HCT116 (cell line): ENCODE data around the gene KIF26B. TPM values are rescaled to one million over a fixed set of nuclear protein-coding genes. Genes with fewer than 3 reads are reported as not detected.

Source experiments
- ATAC-seq: fragments of 200-7000 bp; cut with Tn5 transposase; 2 replicates; pipeline ENCODE4 v1.9.1; 2020; ENCODE audit warnings: mild to moderate bottlenecking, moderate library complexity
- BruUV-seq: library from RNA; stranded (reverse); fragments of 400-500 nt; replicated peaks from 2 replicates; lab custom pipeline; 2021; lab: Mats Ljungman, UMichigan
- CTCF ChIA-PET: fragments of 300-600 bp; sonication (Branson Sonifier 250); formaldehyde crosslinking; loops from one replicate; lab custom pipeline; 2021; ENCODE audit warnings: antibody characterized with exemption; lab: Charles Lee
- POLR2A ChIA-PET: fragments of 300-600, 350-600 bp; sonication (Branson Sonifier 250); formaldehyde crosslinking; loops from one replicate; lab custom pipeline; 2021; ENCODE audit warnings: antibody characterized with exemption; lab: Charles Lee
- RAD21 ChIA-PET, 2 experiments: fragments of 300-600 bp; sonication (Branson Sonifier 250); formaldehyde crosslinking; loops; one replicate each; lab custom pipeline; 2023; ENCODE audit warnings: low total read pairs in 2 of 2; ENCODE audit not compliant: uncharacterized antibody in 2 of 2, unreplicated experiment in 2 of 2, low non-redundant PET in 1 of 2; lab: Charles Lee
- DNase-seq: peaks from one replicate; pipeline ENCODE4 v3.0.0-alpha.2; 2010; ENCODE audit warnings: low read depth, low spot score
- H2AFZ ChIP-seq: fragments of 200-600 bp; shearing (Covaris generic), sonication (generic); 2 replicates; pipeline ENCODE4 v1.6.1; 2017; ENCODE audit warnings: low read depth, mixed run types, mixed read lengths, antibody characterized with exemption, low read length; ENCODE audit not compliant: poor library complexity, severe bottlenecking
- H3K27ac ChIP-seq: 2 replicates; pipeline ENCODE4 v1.5.1; 2012; ENCODE audit warnings: low read depth, low read length
- H3K27me3 ChIP-seq: fragments of 200-600 bp; sonication (generic); 2 replicates; pipeline ENCODE4 v1.6.1; 2016; ENCODE audit warnings: mixed run types, low read length, mixed read lengths; ENCODE audit not compliant: insufficient read depth
- H3K36me3 ChIP-seq, 2 experiments: fragments of 200-500 bp in 1 of 2; fragments of 200-600 bp in 1 of 2; sonication (Bioruptor generic) in 1 of 2; sonication (generic) in 1 of 2; 2 replicates each; pipeline versions ENCODE4 v1.5.1 to v1.6.1; 2014 to 2016; ENCODE audit warnings: low read length in 2 of 2, inconsistent platforms in 1 of 2, mixed read lengths in 1 of 2, mixed run types in 1 of 2; ENCODE audit not compliant: insufficient read depth in 2 of 2, control insufficient read depth in 1 of 2
- H3K4me1 ChIP-seq, 2 experiments: fragments of 200-600 bp in 1 of 2; sonication (generic) in 1 of 2; 2 replicates each; pipeline versions ENCODE4 v1.5.1 to v1.6.1; 2012 to 2017; ENCODE audit warnings: low read length in 2 of 2, inconsistent platforms in 1 of 2, mild to moderate bottlenecking in 1 of 2, mixed read lengths in 1 of 2, mixed run types in 1 of 2, moderate library complexity in 1 of 2; ENCODE audit not compliant: insufficient read depth in 2 of 2, control insufficient read depth in 1 of 2
- H3K4me2 ChIP-seq: fragments of 200-600 bp; sonication (generic); 2 replicates; pipeline ENCODE4 v1.6.1; 2017; ENCODE audit warnings: mixed run types, low read length, mixed read lengths
- H3K4me3 ChIP-seq, 2 experiments: fragments of 200-600 bp in 1 of 2; sonication (generic) in 1 of 2; replicated peaks in 1 of 2; 2 replicates each; pipeline ENCODE4 v1.5.1; 2011 to 2016; ENCODE audit warnings: low read length in 2 of 2, control low read depth in 1 of 2, low read depth in 1 of 2, mild to moderate bottlenecking in 1 of 2, mixed read lengths in 1 of 2, mixed run types in 1 of 2
- H3K79me2 ChIP-seq: fragments of 200-600 bp; sonication (generic); 2 replicates; pipeline ENCODE4 v1.6.1; 2017; ENCODE audit warnings: mild to moderate bottlenecking, mixed run types, low read length, moderate library complexity, mixed read lengths; ENCODE audit not compliant: insufficient read depth
- H3K9ac ChIP-seq: fragments of 200-600 bp; sonication (generic); 2 replicates; pipeline ENCODE4 v1.6.1; 2016; ENCODE audit warnings: low read length, mixed read lengths
- H3K9me2 ChIP-seq: fragments of 200-600 bp; sonication (generic), shearing (Covaris generic); 2 replicates; pipeline ENCODE4 v1.6.1; 2017; ENCODE audit warnings: mixed run types, mild to moderate bottlenecking, moderate library complexity; ENCODE audit not compliant: insufficient read depth
- H3K9me3 ChIP-seq, 2 experiments: fragments of 200-500 bp in 1 of 2; fragments of 200-600 bp in 1 of 2; sonication (Bioruptor generic) in 1 of 2; sonication (generic) in 1 of 2; 2 replicates each; pipeline ENCODE4 v1.6.1; 2014 to 2017; ENCODE audit warnings: low read length in 2 of 2, mixed read lengths in 2 of 2, inconsistent platforms in 1 of 2, low read depth in 1 of 2, mild to moderate bottlenecking in 1 of 2, mixed run types in 1 of 2, moderate library complexity in 1 of 2; ENCODE audit not compliant: control insufficient read depth in 1 of 2, insufficient read depth in 1 of 2
- H4K20me1 ChIP-seq: fragments of 200-600 bp; sonication (generic), shearing (Covaris generic); 2 replicates; pipeline ENCODE4 v1.6.1; 2017; ENCODE audit warnings: mixed run types, mild to moderate bottlenecking, moderate library complexity; ENCODE audit not compliant: insufficient read depth
- ATF3 ChIP-seq: IDR thresholded peaks from 2 replicates; pipeline ENCODE4 v1.6.1; 2012
- CTCF ChIP-seq, 3 experiments: fragments of 200-600 bp in 1 of 3; sonication (generic) in 1 of 3; IDR thresholded peaks in 2 of 3; conservative IDR thresholded peaks in 1 of 3; 2 replicates each; pipeline ENCODE4 v1.5.1; 2012 to 2017; ENCODE audit warnings: low read depth in 2 of 3, low read length in 2 of 3, antibody characterized with exemption in 1 of 3, borderline replicate concordance in 1 of 3, control low read depth in 1 of 3, mild to moderate bottlenecking in 1 of 3, mixed read lengths in 1 of 3, mixed run types in 1 of 3, moderate library complexity in 1 of 3; ENCODE audit not compliant: insufficient read depth in 1 of 3
- EZH2 ChIP-seq: fragments of 200-600 bp; sonication (generic); IDR thresholded peaks from 2 replicates; pipeline ENCODE4 v1.6.1; 2017; ENCODE audit warnings: antibody characterized with exemption, mixed run types
- EZH2phosphoT487 ChIP-seq: fragments of 200-600 bp; IDR thresholded peaks from 2 replicates; pipeline ENCODE4 v1.6.1; 2018; ENCODE audit warnings: antibody characterized with exemption, borderline replicate concordance
- FOSL1 ChIP-seq: IDR thresholded peaks from 2 replicates; pipeline ENCODE4 v1.6.1; 2012; ENCODE audit warnings: low read depth
- JUND ChIP-seq: IDR thresholded peaks from 2 replicates; pipeline ENCODE4 v1.6.1; 2012
- POLR2AphosphoS5 ChIP-seq: IDR thresholded peaks from 2 replicates; pipeline ENCODE4 v1.6.1; 2011; ENCODE audit warnings: mild to moderate bottlenecking, low read depth, low read length, moderate library complexity
- RAD21 ChIP-seq: IDR thresholded peaks from 2 replicates; pipeline ENCODE4 v1.6.1; 2012; ENCODE audit warnings: low read depth, mild to moderate bottlenecking
- SP1 ChIP-seq: IDR thresholded peaks from 2 replicates; pipeline ENCODE4 v1.6.1; 2012; ENCODE audit warnings: low read depth
- SRF ChIP-seq: IDR thresholded peaks from 2 replicates; pipeline ENCODE4 v1.6.1; 2012; ENCODE audit warnings: low read depth
- TCF7L2 ChIP-seq: IDR thresholded peaks from 2 replicates; pipeline ENCODE4 v1.7.0; 2011; ENCODE audit warnings: borderline replicate concordance, inconsistent platforms; ENCODE audit not compliant: insufficient read depth, insufficient read length; ENCODE audit errors: extremely low read depth
- ZBTB33 ChIP-seq: IDR thresholded peaks from 2 replicates; pipeline ENCODE4 v1.6.1; 2011; ENCODE audit warnings: mild to moderate bottlenecking, low read length, moderate library complexity; ENCODE audit not compliant: insufficient replicate concordance; ENCODE audit errors: extremely low read depth
- ZFX ChIP-seq: fragments of 450-650 bp; IDR thresholded peaks from 2 replicates; pipeline ENCODE4 v1.6.1; 2017
- ZNF274 ChIP-seq: fragments of 200-500 bp; sonication (Bioruptor generic); IDR thresholded peaks from 2 replicates; pipeline ENCODE4 v1.6.1; 2014; ENCODE audit warnings: mild to moderate bottlenecking, low read depth, low read length, inconsistent platforms
- intact Hi-C: fragments of 100-400 bp; cut with micrococcal nuclease; formaldehyde crosslinking; loops from 2 replicates; pipeline ENCODE4 v1.10.0; 2022
- total RNA-seq: library from RNA; stranded (reverse); gene quantifications from one replicate; pipeline ENCODE4 v1.2.1, GENCODE V29; 2021; ENCODE audit not compliant: unreplicated experiment

The KIF26B gene
- total RNA-seq, 1 experiment from 2014 or later = 0.49 TPM

GRCh38 chr1:245404527-245404926, 249.7 kb downstream of the KIF26B start:
- ATAC-seq (no peak), DNase-seq (no peak)
- no peak for TF ChIP-seq ATF3
- no peak for TF ChIP-seq SRF
- no peak for TF ChIP-seq ZBTB33
- TF ChIP-seq ZFX = no peak
- no peak for TF ChIP-seq POLR2AphosphoS5
- no peak for TF ChIP-seq FOSL1
- TF ChIP-seq ZNF274 = no peak
- TF ChIP-seq EZH2 = no peak
- TF ChIP-seq RAD21 = no peak
- no peak for TF ChIP-seq EZH2phosphoT487
- TF ChIP-seq TCF7L2 = no peak
- no peak for TF ChIP-seq CTCF (IDR thresholded peaks at IDR 0.05 in 2 of 3, conservative IDR thresholded peaks at IDR 0.05 in 1 of 3; ENCODE audit: borderline replicate concordance in 1 of 3, insufficient read depth in 1 of 3, low read depth in 2 of 3, low read length in 2 of 3)
- TF ChIP-seq JUND = no peak
- no peak for TF ChIP-seq SP1
- H3K9me2 ChIP-seq = no peaks in the 10 kb centered on the region
- peaks cover 21% of the 10 kb centered on the region for H3K27me3 ChIP-seq
- CTCF ChIA-PET = no interaction called here
- BruUV-seq = no TSS peak
- H3K79me2 ChIP-seq = no peaks in the 10 kb centered on the region
- no peak overlapping the region for H3K27ac ChIP-seq
- no peaks in the 10 kb centered on the region for H3K4me1 ChIP-seq
- H3K36me3 ChIP-seq = no peaks in the 10 kb centered on the region
- POLR2A ChIA-PET = no interaction called here
- no peak overlapping the region for H3K4me3 ChIP-seq
- intact Hi-C loops = no loop called here
- H4K20me1 ChIP-seq = no peaks in the 10 kb centered on the region
- H3K4me2 ChIP-seq = no peak overlapping the region
- RAD21 ChIA-PET = no interaction called here
- H3K9me3 ChIP-seq = no peaks in the 10 kb centered on the region
- H3K9ac ChIP-seq = no peak overlapping the region
- H2AFZ ChIP-seq = no peak overlapping the region
